NCI-H345 (cell line): ENCODE measurements around the gene CELA1.
A peak's percentile ranks its signal among the peaks of the same experiment; 100 is the strongest.
"Not testable (repeated sequence)": the region's sequence is repeated elsewhere in the genome, so short reads cannot be mapped to it uniquely, and the experiment has no call there.

Experiments used
- DNase-seq: peaks from one replicate; lab custom pipeline; 2025; lab: John Stamatoyannopoulos, UW

The CELA1 gene

DNA sequence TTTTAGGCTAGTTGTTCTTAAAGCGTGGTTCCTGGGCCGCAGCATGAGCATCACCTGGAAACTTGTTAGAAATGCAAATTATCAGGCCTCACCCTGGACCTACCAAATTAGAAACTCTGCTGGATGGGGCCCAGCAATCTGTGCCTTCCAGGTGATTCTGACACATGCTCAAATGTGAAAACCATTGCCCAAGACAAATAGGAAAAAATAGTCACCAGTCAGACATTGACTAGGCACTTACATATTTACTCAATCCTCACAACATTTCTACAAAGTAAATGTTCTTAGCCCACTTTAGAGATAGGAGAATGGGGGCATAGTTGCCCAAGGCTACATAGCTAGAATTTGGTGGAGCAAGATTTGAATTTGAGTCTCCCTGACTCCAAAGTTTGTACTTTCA is 3.3 kb downstream of the CELA1 start:
- DNase-seq = no peak

DNA sequence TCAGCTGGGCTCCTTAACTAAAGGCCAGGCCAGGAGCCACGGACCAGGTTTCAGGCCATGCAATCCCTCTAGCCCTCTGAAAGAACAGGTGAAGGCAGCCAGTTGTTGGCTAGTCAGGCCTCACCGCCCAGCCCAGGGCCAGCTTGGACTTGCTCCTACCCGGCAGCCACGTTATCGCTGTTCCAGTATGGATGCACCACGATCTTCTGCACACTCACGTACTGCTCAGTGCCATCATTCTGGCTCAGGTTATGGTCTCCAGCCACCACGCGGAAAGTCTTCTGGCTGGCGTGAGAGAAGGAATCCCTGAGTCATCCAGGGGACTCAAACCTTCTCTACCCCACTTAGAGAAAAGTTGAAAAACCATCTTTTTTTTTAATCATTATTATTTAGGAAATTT is 4.1 kb downstream of the CELA1 start:
- DNase-seq = no peak

DNA sequence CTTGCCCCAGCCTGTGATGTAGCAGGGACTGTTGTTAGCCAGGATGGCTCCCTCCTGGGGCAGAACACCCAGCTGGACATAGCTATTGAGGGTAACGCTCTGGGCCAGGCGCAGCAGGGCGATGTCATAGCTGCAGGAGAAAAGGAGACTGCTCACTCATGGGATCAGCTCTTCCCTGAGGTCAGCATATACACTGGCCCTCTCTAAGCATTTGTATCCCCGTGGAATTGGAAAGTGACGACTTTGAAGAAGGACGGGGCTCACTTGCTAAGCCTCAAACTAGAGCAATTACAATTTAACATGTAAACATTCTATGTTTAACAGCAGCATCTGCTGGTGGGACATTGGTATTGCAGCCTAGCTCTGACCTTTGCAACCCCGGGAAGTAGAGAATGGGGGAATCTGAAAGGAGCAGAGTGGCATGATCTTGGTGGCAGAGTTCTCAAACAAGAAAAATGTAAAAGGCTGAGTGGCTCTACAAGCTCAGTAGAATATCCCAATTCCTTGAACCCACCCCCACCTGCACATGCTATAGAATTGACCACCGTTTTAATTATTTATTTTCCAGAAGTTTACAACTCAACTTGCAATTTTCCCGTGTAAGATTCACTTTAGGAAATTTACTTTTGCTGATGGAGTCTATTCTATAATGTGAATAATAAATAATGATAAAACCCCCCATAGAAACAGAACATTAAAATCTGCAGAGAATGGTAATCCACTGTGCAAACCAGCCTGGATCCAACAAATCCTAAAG is 5.0 kb downstream of the CELA1 start:
- DNase-seq = peak; percentile 57

DNA sequence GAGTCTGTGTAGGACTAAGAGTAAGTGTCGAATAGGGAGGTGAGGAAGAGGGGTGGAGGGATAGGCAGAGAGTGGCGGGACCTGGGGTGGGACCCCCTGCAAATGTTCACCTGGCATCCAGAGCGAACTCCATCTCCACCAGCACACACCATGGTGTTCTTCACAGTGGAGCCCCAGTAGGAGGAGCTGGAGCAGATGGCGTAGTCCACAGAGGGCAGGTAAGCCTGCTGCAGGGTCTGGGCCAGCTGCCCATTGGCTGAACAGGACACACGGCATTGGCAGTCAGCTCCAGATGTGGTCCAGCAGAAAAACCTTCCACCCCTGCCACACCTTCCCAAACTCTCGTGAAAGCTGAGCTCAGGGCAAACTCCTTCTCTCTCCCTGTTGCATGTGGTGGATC is 6.7 kb downstream of the CELA1 start:
- DNase-seq = no peak

DNA sequence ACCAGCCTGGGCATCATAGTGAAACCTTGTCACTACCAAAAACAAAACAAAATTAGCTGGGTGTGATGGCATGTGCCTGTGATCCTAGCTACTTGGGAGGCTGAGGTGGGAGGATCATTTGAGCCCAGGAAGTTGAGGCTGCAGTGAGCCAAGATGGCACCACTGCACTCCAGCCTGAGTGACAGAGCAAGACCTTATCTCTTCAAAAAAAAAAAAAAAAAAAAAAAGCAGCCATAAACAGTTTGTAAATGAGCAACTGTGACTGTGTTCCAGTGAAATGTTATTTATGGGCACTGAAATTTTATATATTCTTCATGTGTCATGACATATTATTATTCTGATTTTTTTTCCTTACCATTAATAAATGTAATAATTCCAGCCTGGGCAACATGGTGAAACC is 9.1 kb downstream of the CELA1 start:
- not testable (repeated sequence) for DNase-seq

DNA sequence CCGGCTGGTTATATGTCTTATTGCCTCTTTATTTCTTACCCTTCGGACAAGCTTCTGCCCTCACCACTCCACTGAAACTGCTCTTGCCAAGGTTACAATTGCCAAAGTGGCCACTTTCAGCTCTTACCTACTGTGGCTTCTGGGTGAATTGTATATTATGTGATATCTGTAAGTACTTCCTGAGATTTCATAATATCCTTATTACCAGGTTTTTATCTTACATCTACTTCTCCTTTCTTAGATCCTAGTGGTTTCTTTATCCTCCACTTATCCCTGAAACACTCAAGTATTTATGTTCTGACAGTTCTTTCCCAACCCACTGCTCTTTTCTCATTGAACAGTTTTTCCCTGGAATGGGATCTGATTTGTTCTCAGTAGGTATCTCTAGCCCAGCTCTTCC is 10.5 kb downstream of the CELA1 start:
- DNase-seq = no peak

DNA sequence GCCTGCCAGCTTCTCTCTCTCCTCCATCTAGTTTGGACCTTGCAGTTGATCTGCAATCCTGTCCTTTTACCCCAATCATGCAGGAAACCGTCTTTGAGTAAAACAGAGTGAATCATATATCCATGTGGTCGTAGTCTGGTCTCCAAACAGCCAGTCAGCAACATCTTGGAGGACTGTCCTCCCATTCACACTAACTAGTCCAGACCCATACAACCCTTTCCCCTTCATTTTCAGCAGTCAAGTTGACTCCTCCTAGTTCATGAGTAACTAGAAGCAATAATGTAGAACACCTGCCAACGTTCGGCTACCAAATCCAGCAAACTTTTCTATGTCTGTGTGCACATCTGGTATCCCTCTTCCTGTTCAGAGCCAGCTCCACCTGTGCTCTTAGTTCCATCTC is 11.7 kb downstream of the CELA1 start:
- DNase-seq = no peak

DNA sequence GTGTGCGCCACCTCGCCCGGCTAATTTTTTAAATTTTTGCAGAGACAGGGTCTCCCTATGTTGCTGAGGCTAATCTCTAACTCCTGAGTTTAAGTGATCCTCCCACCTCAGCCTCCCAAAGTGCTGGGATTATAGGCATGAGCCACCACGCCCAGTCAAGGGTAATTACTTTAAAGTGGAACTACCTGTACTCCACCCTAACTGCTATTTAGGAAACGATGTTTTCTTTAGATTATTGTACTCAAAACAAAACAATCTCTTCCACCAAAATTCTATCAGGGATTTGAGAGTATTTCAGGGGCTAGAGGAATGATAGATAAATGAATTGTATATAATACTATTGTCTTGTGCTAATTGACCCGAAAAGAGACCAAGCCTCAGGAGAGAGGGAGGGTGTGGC is 12.9 kb downstream of the CELA1 start:
- DNase-seq = no peak

DNA sequence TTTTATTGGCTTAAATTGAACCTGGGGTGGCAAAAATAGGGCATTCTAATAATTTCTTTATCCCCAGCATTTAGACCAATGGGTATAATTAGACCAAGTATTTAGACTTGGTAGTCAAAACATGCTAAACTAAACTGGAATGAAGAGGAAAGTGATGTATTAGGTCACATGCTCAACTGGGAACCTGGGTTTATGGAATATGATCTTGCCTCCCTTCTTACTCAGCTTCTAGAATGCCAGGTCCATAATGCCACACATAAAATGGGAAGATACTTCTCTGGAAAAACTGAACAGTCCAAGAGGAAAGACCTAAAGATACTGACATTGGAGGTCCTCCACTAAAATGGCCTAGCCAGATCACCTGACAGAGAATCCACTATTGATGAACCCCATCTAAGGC is 16.3 kb downstream of the CELA1 start:
- DNase-seq = no peak

DNA sequence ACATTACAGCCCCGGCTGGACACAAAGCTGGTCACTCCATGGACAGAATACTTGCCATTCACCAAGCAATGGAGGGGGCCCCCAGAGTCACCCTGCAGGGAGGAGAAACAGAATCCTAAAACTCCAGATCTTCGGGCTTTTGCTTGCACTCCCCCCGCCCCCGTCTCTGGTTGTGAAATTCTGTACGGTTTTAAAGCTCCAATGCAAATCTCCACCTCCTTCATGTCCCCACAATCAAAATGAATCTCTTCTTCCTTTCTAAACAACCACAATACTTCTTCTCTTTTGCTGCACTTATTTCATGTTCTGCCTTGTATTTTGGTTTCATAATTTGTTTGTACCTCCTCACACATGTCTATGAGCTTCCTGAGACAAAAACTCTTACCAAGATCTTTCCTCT is 16.7 kb downstream of the CELA1 start:
- DNase-seq = no peak

DNA sequence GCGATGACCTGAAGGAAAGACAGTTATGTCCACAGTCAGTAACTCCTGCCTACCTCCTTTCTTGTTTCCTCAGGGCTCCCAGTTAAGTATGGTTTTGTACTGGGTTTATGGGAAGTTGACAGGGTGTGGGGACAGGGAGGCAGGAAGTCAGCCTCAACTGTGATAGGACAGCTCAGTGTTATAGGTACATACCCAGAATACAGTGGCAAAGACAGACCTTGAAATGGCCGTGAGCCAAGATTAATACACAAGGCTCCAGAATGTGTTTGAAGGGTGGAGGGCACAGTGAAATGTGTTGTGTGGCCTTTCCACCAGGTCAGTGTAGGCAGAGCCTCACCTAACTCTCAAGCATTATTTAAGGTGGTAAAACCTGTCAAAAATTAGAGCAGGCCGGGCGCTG is 17.9 kb downstream of the CELA1 start:
- DNase-seq = no peak

DNA sequence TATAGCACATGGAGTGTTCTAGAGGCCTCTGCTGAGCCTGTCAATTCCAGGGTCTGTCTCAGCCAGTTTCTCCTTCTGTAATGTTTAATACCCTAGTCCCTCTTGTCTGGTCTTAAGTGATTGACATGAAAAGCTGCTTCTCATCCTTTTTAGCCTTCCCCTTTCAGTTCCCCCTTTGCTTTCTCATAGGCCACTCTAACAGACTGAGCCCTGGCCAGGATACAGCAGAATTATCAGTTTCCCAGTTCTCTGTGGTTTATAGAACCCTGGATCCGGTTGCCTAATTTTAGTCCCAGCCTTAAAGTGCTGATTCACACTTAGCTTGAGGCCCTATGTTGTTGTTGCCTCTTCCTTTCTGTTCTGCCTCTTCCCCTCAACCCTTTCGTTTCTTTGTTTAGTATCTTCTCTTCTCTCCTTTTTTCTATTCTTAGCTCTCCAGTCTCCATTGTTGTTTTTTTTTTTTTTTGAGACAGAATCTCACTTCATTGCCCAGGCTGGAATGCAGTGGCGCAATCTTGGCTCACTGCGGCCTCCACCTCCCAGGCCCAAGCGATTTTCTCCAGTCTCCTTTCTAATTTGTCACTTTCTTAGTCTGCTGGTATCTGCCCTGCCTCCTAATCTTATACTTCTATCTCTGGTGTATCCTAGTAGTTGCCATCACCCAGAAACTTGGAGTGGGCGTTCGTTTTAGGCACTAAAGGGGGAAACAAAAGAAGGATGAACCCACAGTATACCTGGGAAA is 19.6 kb downstream of the CELA1 start:
- no peak for DNase-seq

DNA sequence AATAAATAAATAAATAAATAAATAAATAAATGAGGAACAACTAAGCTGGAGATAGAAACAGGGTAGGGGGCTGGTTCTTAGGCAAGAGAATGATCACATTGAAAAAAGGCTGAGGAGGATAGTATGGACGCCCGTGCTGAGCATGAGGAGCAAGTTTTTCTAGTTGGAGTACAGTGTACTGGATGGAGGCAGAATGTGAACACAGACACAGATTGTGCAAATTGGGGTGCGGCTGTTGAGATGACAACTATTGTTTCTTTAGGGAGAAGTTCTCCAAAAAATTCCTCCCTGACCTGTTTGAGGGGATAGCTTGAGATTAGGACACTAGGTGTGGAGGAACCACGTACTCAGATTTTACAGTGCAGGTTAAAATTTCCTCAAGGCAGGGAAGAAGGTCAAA is 21.5 kb downstream of the CELA1 start:
- no peak for DNase-seq

DNA sequence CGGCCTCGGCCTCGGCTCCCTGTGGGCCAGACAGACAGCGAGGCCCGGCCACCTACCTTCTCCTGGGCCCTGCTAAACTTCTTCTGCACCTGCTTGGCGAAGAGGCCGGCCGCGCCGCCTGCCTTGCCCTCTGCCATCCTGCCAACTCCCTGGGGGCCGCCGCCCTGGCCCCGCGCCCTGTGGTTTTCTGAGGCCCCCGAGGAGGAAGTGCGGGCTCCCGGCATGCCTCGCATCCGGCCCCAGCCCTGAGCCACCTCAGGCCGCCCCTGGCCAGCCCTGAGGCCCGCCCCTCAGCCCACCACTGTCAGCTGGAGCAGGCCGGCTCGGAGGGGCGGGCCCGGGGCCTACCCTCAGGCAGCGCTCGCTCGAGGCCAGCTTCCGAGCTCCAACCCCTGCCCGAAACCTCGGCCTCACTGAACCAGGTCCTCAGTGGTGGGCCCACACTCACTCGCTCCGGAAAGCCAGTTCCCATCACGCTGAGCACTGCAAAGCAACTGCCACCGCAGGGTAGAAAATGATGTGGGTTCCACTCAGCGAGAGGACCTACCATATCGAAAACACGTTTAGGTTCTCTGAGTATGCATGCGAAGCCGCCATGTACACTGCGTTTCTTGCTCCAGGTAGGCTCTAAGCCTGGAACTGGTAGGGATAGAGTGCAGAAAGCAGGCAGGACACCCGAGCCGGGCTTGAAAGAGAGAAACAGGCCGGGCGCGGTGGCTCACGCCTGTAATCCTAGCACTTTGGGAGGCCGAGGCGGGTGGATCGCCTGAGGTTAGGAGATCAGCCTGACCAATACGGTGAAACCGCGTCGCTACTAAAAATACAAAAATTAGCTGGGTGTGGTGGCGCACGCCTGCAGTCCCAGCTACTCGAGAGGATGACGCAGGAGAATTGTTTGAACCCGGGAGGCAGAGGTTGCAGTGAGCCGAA is 22.2 kb downstream of the CELA1 start, which contains the start of gene BIN2:
TSS of gene BIN2 (minus strand) at position 209 of the 930 bp plus-strand sequence. CDS start at position 137, 72 bp downstream.
- no peak for DNase-seq

DNA sequence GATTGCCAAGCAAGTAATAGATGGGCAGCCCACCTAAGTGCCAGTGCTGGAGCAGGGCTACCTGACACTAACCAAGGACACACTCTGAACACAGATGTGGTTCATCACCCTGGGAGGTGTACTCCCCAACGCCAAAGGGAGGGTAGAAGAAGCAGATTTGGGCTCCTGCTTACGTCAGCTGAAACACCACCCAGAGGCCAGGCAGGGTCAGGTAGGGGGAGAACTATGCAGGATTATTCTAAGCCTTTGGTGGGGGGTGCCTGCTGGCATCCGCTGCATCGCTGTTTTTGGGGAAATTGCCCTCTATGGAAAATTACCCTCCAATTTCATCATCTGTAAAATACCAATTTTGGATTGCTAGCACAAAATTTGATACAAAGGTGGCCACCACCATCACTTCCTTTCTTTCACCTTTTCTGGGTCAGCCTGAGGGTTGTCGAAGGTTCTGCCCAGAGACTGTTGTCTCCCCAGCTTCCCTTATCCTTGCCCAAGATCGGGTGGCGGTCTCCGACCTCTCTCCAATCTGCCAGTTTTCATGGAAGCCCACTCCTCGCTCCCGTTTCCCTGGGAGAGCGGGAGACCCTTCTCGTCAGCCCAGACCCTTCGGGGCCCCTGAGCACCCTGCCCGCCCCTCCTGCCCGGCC is 23.0 kb downstream of the CELA1 start:
- no peak for DNase-seq

DNA sequence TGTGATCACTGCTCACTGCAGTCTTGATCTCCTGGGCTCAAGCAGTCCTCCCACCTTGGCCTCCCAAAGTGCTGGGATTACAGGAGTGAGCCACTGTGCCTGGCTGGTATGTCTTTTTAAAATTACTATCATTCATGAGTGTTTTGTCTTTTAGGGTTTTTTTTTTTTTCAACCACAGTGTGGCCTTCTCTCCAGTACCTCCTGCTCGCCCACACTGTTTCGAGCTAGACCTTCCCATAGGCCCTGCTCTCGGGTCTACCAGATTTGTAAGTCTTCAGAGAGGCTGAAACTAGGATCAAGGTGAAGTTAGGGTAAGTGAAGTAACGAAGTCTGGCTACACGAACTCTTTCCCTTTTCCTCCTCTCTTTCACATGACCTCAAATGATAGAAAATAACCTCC is 24.0 kb downstream of the CELA1 start:
- DNase-seq = no peak

DNA sequence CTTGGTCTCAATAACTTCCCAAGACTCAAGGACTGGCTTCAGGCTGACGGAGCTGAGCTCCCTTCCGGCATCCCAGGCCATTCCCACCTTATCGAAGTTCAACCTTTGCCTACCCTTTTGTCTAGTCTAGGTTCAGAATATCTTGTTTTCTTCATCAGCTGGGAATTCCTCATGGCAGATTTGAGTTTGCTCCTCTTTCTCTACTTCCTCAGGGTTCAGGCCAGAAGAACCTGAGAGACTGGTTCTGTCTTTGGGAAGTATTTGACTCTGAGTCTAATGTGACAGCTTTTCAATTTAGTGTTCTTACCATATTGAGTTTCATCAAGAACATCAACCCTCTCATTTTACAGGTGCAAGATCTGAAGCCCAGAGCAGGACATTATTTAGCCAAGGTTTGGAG is 24.6 kb downstream of the CELA1 start:
- DNase-seq = no peak

DNA sequence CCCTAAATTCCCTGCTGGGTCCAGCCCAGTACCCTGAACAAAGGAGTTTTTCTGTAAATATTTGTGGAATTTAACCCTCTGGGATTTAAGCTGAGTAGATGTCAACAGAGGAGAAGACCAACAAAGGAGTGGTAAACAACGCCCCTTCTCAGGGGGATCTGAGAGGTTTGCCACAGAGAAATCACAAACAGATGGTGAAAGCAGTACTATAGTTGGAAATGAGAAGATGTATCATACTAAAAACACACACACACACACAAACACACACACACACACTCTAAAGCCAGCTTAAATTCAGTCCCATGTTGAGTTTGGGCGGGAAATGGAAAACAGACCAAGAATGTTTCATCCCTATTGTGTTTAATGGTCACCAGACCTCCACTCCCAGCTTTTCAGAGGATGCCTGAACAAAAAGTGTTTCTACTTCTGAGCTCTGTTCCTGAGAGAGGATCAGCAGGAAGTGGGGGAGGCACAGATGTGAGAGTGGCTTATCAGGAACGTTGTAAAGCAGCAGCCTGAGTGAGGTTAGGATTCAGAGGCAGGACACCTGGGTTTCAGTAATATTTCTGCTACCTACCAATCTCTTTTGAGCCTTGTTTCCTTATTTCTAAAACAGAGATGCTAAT is 25.7 kb downstream of the CELA1 start:
- DNase-seq = peak; percentile 69

DNA sequence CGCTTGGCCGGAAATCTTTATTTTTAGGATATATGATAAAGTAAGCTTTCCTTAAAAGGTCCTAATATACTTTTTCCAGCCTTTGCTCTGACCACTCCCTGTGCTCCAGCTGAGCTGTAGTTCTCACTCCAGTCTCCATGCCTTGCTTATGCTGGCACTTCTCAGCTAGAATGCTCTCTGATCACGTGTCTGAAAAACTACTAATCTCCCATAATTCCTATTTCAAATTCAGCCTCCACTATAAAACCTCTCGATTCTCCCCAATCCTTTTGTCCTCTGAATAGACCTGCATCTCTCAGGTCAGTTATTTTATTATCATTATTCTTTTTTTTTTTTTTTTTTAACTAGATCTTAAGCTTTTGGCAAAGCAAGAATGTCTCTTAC is 26.2 kb downstream of the CELA1 start:
- peak; percentile 34 for DNase-seq

DNA sequence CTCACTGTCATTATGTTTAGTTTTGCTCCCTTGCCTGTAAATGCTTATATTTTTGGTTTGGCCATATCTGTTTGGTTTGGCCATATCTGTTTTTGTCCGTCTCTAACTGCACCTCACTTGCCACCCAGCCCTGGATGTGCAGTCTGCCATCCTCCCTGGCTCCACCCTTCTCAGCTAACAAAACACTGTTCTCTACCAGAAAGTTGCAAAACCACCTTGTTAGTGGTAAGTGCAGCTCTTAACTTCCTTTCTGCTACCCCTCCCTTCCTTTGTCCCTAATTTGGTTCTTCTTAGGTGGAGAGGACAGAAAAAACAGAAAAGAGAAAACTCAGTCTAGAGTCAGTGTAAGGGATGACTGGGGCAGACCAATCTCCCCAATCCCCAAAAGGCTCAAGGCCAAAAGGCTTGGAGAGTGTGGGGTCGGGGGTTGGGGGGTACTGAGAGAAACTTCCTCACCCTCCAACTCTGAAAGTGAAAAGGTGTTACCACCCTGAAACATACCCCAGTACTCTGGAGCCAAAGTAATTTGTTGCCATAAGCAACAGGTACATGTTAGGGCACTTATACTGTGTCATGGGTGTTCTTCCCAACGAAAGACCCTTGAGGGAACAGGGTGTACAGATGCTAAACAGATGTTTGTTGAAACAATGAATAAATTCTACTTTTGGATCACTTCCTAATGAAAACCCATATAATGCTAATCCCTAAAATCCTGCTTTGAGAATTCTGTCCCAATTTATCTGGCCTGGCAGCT is 27.5 kb downstream of the CELA1 start:
- DNase-seq = no peak
